HG03378 (cell line): Measurements from ENCODE around the gene CLBA1.
"Not testable (repeated sequence)": the region's sequence is repeated elsewhere in the genome, so short reads cannot be mapped to it uniquely, and the experiment has no call there.

Source experiments
- ATAC-seq: cut with Tn5 transposase; IDR thresholded peaks from one replicate; pipeline ENCODE4 v1.9.1; 2021; ENCODE audit warnings: mild to moderate bottlenecking, moderate library complexity; ENCODE audit not compliant: unreplicated experiment

CLBA1 gene

GRCh38 chr14:105021656-105022275 is 36.2 kb downstream of the CLBA1 start:
- ATAC-seq = no peak

GRCh38 chr14:105022276-105022670 is 36.7 kb downstream of the CLBA1 start:
- no peak for ATAC-seq

DNA sequence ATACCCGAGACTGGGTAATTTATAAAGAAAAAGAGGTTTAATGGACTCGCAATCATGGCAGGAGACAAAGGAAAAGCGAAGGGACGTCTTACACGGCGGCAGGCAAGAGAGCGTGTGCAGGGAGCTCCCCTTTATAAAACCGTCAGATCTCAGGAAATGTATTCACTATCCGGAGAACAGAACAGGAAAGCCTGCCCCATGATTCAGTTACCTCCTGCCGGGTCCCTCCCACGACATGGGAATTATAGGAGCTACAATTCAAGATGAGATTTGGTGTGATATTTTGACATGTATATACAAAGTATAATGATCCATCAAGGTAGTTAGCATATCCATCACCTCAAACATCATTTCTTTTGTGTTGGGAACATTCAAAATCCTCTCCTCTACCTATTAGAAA is 37.6 kb downstream of the CLBA1 start:
- no peak for ATAC-seq

GRCh38 chr14:105023791-105024480 is 38.3 kb downstream of the CLBA1 start:
- no peak for ATAC-seq

DNA sequence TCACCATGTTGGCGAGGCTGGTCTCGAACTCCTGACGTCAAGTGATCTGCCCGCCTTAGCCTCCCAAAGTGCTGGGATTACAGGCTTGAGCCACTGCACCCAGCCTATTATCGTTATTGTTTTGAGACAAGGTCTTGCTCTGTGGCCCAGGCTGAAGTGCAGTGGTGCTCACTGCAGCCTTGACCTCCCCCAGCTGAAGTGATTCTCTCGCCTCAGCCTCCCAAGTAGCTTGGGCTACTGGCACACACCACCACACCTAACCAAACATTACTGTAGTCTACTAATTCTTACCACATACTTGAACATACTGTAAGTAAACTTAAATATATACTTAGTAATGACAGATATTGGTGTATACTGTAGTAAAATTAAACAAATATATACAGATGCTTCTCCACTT is 39.8 kb downstream of the CLBA1 start:
- no peak for ATAC-seq

DNA sequence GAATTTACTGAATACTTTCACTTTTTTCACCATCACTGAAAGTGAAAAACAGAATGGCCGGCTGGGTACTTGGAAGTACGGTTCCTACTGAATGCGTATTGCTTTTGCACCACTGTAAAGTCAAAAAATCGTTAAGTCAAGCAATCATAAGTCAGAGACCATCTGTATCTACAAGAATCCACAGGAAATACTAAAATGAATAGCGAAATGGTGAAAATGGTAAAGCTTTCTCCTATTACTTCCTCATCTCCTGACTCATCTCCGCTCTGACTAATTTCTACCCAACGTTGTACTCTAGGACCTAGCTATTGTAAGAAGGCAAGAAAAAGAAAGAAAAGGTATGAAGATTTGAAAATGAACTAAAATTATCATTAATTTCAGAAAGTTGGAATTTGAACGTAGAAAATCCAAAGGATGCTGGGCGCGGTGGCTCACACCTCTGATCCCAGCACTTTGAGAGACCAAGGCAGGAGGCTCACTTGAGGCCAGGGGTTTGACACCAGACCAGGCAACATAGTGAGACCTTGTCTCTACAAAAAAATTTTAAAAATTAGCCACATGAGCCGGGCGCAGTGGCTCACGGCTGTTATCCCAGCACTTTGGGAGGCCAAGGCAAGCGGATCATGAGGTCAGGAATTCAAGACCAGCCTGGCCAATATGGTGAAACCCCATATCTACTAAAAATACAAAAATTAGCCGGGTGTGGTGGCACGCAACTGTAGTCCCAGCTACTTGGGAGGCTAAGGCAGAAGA is 40.6 kb downstream of the CLBA1 start:
- ATAC-seq = peak; percentile 38

- ATAC-seq = no peak
Measured at GRCh38 chr14:105026802-105027563, 41.4 kb downstream of the CLBA1 start.

DNA sequence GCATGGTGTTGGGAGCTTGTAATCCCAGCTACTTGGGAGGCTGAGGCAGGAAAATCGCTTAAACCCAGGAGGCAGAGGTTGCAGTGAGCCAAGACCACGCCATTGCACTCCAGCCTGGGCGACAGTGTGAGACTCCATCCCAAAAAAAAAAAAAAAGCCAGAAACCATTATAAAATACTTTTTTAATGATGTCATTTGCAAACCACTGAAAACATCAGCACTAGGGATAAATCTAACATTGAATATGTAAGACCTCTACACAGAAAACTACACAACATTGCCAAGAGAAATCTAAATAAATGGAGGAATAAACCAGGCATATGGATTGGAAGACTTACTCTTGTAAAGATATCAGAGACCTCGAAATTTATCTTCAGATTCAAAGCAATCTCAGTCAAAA is 42.1 kb downstream of the CLBA1 start:
- not testable (repeated sequence) for ATAC-seq

GRCh38 chr14:105028251-105028927 is 42.8 kb downstream of the CLBA1 start:
- no peak for ATAC-seq

- ATAC-seq = no peak
Measured at GRCh38 chr14:105029402-105029801, 43.8 kb downstream of the CLBA1 start.

GRCh38 chr14:105030194-105030593 is 44.6 kb downstream of the CLBA1 start:
- ATAC-seq = no peak

DNA sequence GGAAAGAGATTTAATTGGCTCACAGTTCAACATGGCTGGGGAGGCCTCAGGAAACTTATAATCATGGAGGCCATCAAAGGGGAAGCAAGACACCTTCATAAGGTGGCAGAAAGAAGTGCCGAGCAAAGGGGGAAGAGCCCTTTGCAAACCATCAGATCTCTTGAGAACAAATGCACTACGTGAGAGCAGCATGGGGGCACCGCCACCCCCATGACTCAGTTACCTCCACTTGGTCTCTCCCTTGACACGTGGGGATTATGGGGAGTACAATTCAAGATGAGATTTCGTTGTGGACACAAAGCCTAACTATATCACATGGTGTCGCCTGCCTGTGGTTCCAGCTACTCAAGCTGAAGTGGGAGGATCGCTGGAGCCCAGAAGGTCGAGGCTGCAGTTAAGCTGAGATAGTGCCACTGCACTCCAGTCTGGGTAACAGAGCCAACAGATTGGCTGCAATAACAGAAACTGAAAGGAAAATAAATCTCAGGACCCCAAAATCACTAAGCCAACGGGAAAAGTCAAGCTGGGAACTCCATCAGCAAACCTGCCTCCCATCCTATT is 45.3 kb downstream of the CLBA1 start:
- no peak for ATAC-seq

DNA sequence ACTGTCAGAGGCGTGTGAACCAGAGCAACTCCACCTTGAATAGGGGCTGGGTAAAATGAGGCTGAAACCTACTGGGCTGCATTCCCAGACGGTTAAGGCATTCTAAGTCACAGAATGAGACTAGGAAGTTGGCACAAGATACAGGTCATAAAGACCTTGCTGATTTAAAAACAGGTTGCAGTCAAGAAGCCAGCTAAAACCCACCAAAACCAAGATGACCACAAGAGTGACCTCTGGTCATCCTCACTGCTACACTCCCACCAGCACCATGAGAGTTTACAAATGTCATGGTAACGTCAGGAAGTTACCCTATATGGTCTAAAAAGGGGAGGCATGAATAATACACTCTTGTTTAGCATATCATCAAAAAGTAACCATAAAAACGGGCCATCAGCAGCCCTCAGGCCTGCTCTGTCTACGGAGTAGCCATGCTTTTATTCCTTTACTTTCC is 46.9 kb downstream of the CLBA1 start:
- ATAC-seq = not testable (repeated sequence)

DNA sequence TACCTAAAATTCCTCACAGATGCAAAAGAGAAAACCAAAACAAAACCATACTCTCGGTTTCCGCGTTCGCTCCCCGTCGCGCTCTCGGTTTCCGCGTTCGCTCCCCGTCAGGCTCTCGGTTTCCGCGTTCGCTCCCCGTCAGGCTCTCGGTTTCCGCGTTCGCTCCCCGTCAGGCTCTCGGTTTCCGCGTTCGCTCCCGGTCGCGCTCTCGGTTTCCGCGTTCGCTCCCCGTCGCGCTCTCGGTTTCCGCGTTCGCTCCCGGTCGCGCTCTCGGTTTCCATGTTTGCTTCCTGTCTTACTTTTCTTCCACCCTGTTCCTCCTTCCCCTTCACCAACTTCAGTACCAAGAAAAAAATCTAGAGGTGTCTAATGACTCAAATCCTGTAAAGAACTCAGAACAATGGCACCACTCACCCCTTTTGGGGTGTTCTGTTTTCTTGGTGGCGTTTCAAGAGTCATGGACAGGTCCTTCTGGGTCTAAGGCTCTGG is 47.9 kb downstream of the CLBA1 start:
- ATAC-seq = not testable (repeated sequence)

DNA sequence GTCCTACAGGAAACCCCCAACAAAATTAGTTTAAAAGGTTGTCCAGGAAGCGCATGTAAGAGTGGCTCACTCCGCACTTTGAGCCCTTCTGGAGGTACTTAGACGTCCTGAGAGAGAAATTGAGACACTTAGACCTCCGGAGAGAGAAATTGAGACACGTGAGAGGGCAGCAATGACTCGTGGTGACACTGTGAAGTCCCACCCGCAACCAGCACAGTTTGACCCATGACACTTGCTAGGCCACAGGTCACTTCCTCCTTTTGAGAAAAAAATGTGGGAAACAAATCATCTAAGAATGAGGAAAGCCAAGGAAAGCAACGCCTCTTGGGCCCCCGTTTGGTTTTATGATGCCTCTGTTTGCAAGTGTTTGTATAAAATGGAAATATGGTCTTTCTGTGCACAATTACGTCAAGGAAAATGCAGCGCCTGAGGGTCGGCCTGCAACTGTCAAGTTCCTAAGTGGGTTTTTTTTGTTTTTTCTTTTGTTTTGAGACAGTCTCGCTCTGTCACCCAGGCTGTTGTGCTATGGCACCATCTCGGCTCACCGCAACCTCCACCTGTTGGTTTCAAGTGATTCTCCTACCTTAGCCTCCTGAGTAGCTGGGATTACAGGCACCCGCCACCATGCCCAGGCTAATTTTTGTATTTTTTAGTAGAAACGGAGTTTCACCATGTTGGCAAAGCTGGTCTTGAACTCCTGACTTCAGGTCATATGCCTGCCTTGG is 48.9 kb downstream of the CLBA1 start:
- ATAC-seq = no peak

GRCh38 chr14:105035616-105036015 is 50.0 kb downstream of the CLBA1 start:
- not testable (repeated sequence) for ATAC-seq

GRCh38 chr14:105039458-105040205 is 54.0 kb downstream of the CLBA1 start:
- no peak for ATAC-seq

GRCh38 chr14:105041841-105042765 is 56.5 kb downstream of the CLBA1 start:
- ATAC-seq = no peak
